Stromal cell of bone marrow (primary cell): ENCODE measurements around the gene ENPP1.

Experiments
- DNase-seq: peaks from one replicate; pipeline ENCODE4 v3.0.0-alpha.2; 2012; ENCODE audit warnings: low read depth

ENPP1 gene

DNA sequence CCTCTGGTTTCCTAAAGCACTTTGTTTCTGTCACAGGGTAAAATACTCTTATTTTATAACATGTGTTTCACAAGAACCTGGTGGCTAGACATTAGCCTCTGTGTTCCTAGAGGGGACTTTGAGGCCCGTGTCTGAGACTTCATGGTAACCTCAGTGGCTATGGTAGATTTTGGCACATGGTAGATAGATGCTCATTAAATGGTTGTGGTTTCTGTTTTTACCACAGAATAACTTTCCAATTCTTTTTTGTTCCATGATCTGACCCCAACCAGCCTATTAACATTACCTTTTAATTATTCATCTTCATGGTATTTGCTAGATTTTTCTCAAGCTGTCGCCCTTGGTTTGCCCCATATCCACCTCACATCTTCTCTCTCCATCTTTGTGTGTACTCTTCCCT, 109.0 kb downstream of the ENPP1 start:
- DNase-seq, result no peak

DNA sequence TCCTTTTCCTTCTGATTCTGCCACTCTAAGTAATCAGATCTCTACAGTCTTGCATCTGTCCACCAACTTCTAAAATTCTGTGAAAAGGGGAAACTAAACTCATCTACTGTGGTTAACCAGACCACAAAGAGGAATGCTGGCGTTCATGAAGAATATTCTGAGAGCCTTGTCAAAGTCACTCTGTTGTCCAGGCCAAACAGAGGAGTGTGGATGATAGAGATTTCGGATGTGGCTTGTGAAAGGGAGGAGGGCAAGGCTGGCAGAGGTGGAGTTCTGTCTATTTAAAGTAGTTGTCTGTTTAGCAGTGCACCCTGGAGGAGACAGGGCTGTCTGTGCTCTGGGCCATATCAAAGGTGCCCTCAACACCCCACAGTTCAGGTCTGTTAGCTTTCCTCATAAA, 109.5 kb downstream of the ENPP1 start:
- peak; percentile 33 for DNase-seq

DNA sequence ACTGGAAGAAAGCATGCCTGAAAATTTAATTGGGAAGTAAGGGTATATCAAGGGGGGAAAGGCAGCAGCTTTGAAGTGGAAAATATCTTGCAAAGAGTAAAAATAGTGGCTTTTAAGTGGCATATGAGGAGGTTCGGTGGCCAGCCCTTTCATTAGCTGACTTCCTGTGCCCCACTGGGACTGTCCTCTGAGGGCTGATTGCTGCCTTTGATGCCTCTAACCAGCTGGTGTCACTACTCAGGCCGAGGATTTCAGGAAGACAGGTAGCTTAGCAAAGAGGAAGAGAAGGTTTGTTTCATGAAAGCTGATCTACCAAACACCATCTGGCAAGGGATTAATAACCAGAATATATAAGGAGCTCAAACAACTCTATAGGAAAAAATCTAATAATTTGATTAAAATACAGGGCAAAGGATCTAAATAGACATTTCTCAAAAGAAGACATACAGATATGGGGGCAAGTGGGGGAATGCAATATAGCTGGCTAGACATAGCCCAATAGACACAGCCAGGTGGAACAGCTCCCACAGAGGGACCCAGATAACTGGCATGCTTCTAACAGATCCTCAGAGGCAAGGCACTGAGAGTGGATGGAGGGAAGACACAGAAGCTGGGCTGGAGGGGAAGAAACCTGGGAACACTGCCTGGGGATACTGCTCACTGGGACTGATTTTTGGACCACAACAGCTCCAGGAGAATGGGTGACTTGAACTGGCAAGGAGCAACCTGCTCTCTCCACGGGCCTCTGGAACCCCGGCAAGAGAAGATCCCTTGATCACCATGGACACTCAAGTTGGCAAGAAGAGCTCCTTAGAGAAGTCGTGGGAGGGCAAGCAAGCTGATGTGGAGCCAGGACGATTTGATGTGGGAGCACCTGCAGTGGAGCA, 110.2 kb downstream of the ENPP1 start:
- DNase-seq, result no peak

DNA sequence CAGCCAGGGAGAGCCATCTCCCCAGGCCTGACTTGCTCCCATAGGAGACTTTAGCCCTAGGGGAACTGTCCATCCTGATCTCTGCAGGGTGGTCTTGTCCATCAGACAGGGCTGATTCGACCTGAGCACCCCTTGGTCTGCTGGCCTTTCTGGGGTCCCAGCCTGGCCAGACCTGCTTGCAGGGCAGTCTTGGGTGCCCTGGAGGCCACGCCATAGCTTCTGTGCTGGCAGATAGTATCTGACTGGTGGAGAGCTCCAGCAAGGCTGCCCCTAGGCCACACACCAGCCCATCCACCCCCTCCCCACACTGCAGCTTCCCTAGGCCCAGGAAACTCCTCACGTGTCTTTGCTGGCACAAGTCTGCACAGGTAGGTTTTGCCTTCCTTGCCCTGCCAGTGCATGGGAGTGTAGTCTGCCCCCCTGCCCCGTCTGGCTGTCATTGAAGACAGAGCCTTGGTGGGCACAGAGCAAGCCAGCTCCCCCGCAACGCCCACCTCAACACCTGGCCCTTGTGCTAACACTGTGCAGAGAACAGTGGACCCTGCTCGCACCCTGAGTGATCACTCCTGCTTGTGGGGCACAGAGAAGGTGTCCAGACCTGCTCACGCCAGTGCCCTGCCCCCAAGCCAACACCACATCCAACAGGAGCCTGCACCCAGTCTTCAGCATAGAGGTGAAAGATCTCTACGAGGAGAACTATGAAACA, 111.0 kb downstream of the ENPP1 start:
- no peak for DNase-seq

DNA sequence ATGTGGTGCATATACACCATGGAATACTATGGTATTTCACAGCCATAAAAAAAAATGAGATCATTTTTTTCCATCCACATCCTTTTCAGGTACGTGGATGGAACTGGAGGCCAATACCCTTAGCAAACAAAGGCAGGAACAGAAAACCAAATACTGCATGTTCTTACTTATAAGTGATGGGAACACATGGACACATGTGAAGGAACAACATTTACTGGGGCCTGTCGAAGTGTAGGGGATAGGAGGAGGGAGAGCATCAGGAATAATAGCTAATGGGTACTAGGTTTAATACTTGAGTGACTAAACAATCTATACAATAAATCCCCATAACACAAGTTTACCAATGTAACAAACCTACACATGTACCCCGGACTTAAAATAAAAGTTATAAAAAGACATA, 112.8 kb downstream of the ENPP1 start:
- no peak for DNase-seq

DNA sequence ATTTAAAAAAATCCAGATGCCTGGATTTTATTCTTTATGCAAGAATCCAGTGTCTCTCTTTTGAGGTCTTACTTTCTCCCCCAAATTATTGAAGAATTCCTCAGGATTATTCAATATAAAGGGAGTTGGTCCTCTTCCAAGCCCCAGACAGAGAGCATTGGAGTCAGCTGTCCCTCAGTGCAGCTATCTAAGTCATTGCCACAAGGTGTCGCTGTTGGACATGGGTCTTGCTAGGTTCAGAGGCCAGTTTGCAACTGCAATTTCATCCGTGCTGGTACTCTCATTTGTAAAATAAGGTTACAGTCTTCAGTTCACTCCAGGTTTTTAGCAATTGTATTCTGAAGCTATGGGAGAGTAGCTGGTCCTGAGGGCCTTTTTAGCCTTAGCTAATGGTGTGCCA, 115.5 kb downstream of the ENPP1 start:
- no peak for DNase-seq

DNA sequence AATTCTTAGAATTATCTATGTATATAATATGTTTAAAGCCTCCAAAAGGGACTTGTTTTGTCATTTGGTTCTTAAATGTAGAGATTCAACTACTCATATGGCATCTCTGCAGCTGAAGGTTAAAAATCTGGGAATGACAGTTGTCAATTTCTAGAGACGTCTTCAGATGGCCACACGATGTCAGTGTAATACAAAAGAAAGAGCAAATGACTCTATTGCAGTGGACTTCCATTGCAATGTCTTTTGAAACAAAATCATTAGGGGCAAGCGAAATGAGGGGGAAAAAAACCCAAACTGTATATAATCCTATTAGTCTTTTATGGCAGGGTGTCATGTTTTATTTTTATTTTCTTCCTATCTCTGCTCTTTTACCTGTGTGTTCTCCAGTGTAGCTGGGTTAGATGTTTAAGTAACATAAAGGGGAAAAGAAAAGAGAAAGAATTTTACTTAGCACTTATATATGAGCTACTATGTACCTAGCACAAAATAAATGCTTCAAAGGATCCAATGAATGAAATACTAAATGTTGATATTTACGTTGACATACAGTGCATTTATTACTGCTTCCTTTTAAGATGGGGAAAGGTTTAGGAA, 117.2 kb downstream of the ENPP1 start:
- DNase-seq, result no peak

DNA sequence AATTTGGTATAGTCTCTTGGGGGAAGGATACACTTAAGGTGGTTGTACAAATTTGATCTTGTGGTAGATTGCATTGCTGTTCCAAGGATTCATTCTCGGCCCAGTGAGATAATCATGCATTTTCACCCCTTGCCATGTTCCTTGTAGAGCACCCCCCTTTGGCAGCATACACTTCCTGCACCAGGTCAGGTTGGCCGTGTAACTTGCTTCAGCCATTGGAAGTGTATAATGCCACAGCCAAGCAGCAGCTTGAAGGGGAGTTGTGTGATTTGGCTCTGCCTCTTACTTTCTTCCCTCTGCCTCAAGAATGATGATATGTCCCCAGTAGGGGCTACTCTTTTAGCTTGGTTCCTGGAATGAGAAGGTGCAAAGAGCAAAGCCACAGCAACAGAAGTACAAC, 121.4 kb downstream of the ENPP1 start:
- no peak for DNase-seq

DNA sequence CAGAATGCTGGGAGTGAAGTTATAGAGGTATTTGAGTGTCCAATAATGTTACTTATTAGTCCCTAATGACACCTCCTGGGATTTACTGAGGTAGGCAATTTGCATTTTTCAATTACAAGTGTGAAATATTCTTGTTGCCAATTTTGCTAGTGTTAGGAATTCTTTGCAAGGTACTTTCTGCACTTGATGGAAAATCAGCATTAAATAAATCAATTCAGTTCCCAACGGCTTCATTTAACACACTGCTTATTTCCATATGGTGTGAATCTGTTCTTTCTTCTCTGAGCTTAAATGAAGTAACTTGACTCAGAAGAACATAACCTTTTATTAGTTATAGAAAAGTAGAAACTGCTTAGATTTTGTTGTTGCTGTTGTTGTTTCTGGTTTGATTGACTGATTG, 122.2 kb downstream of the ENPP1 start:
- no peak for DNase-seq

DNA sequence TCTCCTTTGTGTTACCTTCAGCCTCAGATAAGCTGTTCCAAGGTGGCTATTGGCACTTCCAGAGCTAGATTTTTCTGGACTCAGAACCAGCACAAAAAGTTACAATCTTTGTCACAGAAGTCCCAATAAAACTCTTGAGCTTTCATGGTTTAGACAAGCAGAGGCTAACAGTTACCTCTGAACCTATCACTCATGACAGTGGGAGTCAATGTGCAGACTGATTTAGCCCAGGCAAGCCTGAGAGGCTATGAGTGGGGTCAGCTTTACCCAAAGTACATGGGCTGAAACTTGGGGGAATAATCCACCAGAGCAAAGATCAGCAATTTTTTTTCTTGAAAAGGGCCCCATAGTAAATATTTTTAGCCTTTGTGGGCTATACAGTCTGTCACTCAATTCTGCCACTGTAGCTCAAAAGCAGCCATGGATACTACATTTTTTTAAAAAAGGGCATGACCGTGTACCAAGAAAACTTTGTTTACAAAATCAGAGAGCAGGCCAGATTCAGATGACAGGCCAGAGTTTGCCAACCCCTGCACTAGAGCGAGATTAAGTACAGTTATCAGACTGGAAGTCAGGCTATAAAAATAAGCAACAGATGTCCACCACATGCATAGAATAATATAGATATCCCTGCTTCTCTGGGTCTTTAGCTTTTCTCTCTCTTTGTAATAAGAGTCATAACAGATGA, 123.4 kb downstream of the ENPP1 start:
- DNase-seq, result no peak

DNA sequence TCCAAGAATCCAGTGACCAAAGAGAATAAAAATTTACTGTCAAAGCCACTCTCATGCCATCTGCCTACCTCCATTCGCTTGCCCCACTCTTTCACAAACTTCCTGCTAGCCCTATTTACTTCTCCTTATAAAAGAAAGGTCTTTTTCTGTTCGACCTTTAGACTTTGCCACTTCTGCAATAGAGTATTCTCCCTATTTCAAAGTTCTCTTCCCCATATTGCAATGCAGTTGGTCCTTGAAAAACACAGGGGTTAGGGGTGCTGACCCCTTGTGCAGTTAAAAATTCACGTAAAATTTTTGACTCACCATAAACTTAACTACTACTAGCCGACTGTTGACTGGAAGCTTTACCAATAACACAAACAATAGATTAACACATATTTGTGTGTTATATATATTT, 128.3 kb downstream of the ENPP1 start:
- DNase-seq, result no peak

DNA sequence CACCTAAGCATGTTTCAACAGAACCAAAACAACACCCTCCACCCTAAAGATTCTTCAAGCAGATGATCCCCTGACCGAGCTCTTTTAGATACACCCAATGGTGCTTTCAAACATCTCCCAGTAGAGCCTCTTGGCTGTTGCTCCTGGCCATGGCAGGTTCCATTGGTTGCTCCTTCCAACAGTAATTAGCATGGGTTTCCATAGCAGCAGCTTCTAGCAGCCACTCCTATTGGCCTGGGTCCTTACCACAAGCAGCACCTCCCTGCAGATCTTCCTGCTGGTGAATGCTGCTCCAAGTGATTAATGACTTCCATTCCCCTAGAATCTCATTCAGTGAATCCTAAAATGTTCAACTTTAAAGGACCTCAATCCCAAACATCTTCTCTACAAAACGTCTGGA, 129.4 kb downstream of the ENPP1 start:
- peak; percentile 57 for DNase-seq

DNA sequence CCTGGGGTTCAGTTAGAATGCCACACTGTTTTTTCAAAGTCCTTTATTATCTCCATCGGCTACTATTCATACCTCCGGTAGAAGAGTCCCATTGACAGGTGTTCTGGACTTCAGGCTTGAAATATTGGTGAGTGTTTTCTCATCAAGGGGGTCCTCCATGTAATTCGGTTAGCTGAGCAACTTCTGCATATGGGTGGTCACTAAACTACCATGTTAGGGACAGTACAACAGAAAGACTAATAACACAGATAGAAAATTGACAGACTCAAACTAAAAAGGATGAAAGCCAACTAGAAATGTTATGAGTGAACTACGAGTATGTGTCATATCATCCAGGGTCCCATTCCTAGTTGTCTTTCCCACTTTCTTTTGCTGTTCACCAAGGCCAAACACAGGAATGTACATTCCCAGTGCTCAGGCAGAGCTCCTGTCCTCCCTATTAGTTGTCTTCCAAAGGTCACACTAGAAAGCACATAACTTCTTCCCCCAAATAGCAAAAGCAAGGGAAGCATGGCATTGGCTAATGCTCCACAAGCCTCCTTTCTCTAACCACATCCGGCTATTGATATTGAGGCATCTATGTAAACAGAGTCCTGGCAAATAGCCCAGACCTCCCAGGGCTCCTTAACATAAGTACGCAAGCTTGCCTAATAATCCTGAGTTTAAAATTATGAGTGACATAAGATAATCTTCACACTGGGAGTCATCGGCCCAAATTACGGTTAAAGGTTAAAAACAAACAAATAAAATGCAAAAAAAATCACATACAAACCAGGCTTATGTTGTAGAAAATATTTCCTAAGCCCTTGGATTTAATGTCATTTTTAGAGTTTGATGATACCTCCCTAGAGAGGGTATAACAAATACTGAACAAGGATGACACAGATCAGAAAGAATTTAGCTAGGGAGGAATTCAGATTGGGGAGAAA, 130.1 kb downstream of the ENPP1 start:
- DNase-seq, result peak; percentile 36
